Trophoblast cell (in vitro differentiated cells and primary cell): ENCODE results near the gene ZNF469.

Experiments used
- DNase-seq, 2 donors: peaks; one replicate each; pipeline ENCODE4 v3.0.0-alpha.2; 2016
- H2AFZ ChIP-seq: 2 replicates; pipeline ENCODE4 v1.6.1; 2013; ENCODE audit warnings: low read length, moderate library complexity, mild to moderate bottlenecking; ENCODE audit not compliant: insufficient read depth, poor library complexity
- H2AK5ac ChIP-seq: 2 replicates; pipeline ENCODE4 v1.6.1; 2013; ENCODE audit warnings: mild to moderate bottlenecking, low read length
- H2BK120ac ChIP-seq: 2 replicates; pipeline ENCODE4 v1.6.1; 2013; ENCODE audit warnings: low read length, mild to moderate bottlenecking, moderate library complexity; ENCODE audit not compliant: insufficient read depth, poor library complexity
- H2BK12ac ChIP-seq: 2 replicates; pipeline ENCODE4 v1.6.1; 2013; ENCODE audit warnings: mild to moderate bottlenecking, low read length, moderate library complexity
- H2BK5ac ChIP-seq: 2 replicates; pipeline ENCODE4 v1.6.1; 2013; ENCODE audit warnings: low read length, low read depth, moderate library complexity, mild to moderate bottlenecking; ENCODE audit not compliant: poor library complexity
- H3K14ac ChIP-seq: 2 replicates; pipeline ENCODE4 v1.6.1; 2013; ENCODE audit warnings: mild to moderate bottlenecking, low read length
- H3K18ac ChIP-seq: 2 replicates; pipeline ENCODE4 v1.6.1; 2013; ENCODE audit warnings: mild to moderate bottlenecking, low read length
- H3K23ac ChIP-seq: 2 replicates; pipeline ENCODE4 v1.6.1; 2013; ENCODE audit warnings: low read length
- H3K27ac ChIP-seq: 2 replicates; pipeline ENCODE4 v1.5.1; 2013; ENCODE audit warnings: low read depth, mild to moderate bottlenecking, inconsistent platforms, low read length, moderate library complexity
- H3K27me3 ChIP-seq: 2 replicates; pipeline ENCODE4 v1.6.1; 2013; ENCODE audit warnings: inconsistent platforms, mild to moderate bottlenecking, low read length, moderate library complexity; ENCODE audit not compliant: insufficient read depth
- H3K36me3 ChIP-seq, 2 experiments: 1 replicate in 1 of 2; 2 replicates in 1 of 2; pipeline ENCODE4 v1.6.1; 2013; ENCODE audit warnings: low read length in 2 of 2, mild to moderate bottlenecking in 2 of 2, moderate library complexity in 1 of 2; ENCODE audit not compliant: insufficient read depth in 2 of 2, control insufficient read depth in 1 of 2
- H3K4ac ChIP-seq: 2 replicates; pipeline ENCODE4 v1.6.1; 2013; ENCODE audit warnings: low read depth, mild to moderate bottlenecking, low read length, moderate library complexity
- H3K4me1 ChIP-seq, 2 experiments: 1 replicate in 1 of 2; 2 replicates in 1 of 2; pipeline ENCODE4 v1.6.1; 2013; ENCODE audit warnings: low read length in 2 of 2, mild to moderate bottlenecking in 2 of 2, moderate library complexity in 1 of 2; ENCODE audit not compliant: insufficient read depth in 2 of 2, control insufficient read depth in 1 of 2
- H3K4me2 ChIP-seq: 2 replicates; pipeline ENCODE4 v1.6.1; 2013; ENCODE audit warnings: inconsistent platforms, mild to moderate bottlenecking, low read length, moderate library complexity
- H3K4me3 ChIP-seq: 2 replicates; pipeline ENCODE4 v1.5.1; 2013; ENCODE audit warnings: mild to moderate bottlenecking, low read depth, low read length, inconsistent platforms
- H3K79me1 ChIP-seq: one replicate; pipeline ENCODE4 v1.6.1; 2013; ENCODE audit warnings: low read length
- H3K79me2 ChIP-seq: 2 replicates; pipeline ENCODE4 v1.6.1; 2013; ENCODE audit warnings: low read length, mild to moderate bottlenecking; ENCODE audit not compliant: control insufficient read depth, insufficient read depth, poor library complexity
- H3K9ac ChIP-seq: 2 replicates; pipeline ENCODE4 v1.6.1; 2013; ENCODE audit warnings: mild to moderate bottlenecking, low read length
- H3K9me3 ChIP-seq: 2 replicates; pipeline ENCODE4 v1.6.1; 2013; ENCODE audit warnings: low read depth, mild to moderate bottlenecking, control low read depth, inconsistent platforms, low read length; ENCODE audit not compliant: insufficient read depth
- H4K12ac ChIP-seq: 2 replicates; pipeline ENCODE4 v1.6.1; 2013; ENCODE audit warnings: low read depth, mild to moderate bottlenecking, low read length, moderate library complexity
- H4K8ac ChIP-seq: 2 replicates; pipeline ENCODE4 v1.6.1; 2013; ENCODE audit warnings: low read depth, mild to moderate bottlenecking, low read length, moderate library complexity
- H4K91ac ChIP-seq: one replicate; pipeline ENCODE4 v1.6.1; 2013; ENCODE audit warnings: low read depth, mild to moderate bottlenecking, low read length, moderate library complexity
- WGBS: extraction: QIAGEN DNeasy Blood & Tissue Kit; methylation state at CpG from one replicate; pipeline ENCODE4 v1.1.7; 2013; ENCODE audit warnings: missing lambda C conversion rate; ENCODE audit not compliant: insufficient read length, insufficient coverage; ENCODE audit errors: extremely low coverage; 5-methylcytosine and 5-hydroxymethylcytosine counted together

The ZNF469 gene

DNA sequence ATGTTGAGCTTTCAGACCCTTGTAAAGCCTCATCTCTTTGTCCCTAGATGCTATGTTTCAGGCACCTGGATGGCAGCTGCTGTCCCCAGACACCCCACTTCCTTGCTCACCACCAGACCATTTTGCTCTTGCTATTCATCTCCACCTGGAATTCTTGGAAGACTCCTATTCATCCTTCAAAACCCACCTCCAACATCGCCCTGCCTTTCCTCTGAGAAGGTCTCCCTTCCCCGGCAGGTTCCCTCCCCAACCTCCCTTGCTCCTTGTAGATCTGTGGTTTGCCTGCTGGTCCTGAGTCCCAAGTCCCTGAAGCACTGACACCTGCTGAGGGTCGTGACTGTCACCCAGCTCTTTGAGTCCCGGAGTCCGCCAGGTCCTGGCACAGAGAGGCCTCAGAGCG, 9.9 kb downstream of the ZNF469 start:
- no CpG with 5 or more reads among the region's 6 CpGs for WGBS
- Histone ChIP-seq H3K79me2 (no peaks in the 10 kb centered on the region), H3K27ac (no peak overlapping the region)

GRCh38 chr16:88393034-88393433, 10.3 kb downstream of the ZNF469 start:
- H2BK12ac ChIP-seq = no peak overlapping the region
- no peaks in the 10 kb centered on the region for H3K27me3 ChIP-seq
- H3K79me1 ChIP-seq = no peaks in the 10 kb centered on the region
- no peak overlapping the region for H4K12ac ChIP-seq
- peaks cover 5% of the 10 kb centered on the region for H3K9me3 ChIP-seq
- no peak overlapping the region for H4K8ac ChIP-seq
- no peak overlapping the region for H2AFZ ChIP-seq
- no peak for DNase-seq
- no peak overlapping the region for H3K14ac ChIP-seq
- no peaks in the 10 kb centered on the region for H3K79me2 ChIP-seq
- WGBS = no CpG with 5 or more reads among the region's 24 CpGs
- no peaks in the 10 kb centered on the region for H3K4me1 ChIP-seq
- H4K91ac ChIP-seq = no peak overlapping the region
- H3K4me2 ChIP-seq = no peak overlapping the region
- no peak overlapping the region for H2BK5ac ChIP-seq
- H3K9ac ChIP-seq = no peak overlapping the region
- H2AK5ac ChIP-seq = no peak overlapping the region
- H3K4me3 ChIP-seq = no peak overlapping the region
- H3K36me3 ChIP-seq = no peaks in the 10 kb centered on the region
- no peak overlapping the region for H3K18ac ChIP-seq
- H3K27ac ChIP-seq = no peak overlapping the region
- H2BK120ac ChIP-seq = no peak overlapping the region
- H3K4ac ChIP-seq = no peak overlapping the region
- no peak overlapping the region for H3K23ac ChIP-seq

More for the DNA sequence above, 9.9 kb downstream of the ZNF469 start:
- Histone ChIP-seq H4K8ac (no peak overlapping the region), H3K4ac (no peak overlapping the region), H4K12ac (no peak overlapping the region), H3K27me3 (no peaks in the 10 kb centered on the region), H3K4me2 (no peak overlapping the region), H2AFZ (no peak overlapping the region), H3K79me1 (no peaks in the 10 kb centered on the region), H2AK5ac (no peak overlapping the region), H3K9me3 (peaks cover 4% of the 10 kb centered on the region), H3K18ac (no peak overlapping the region), H3K23ac (no peak overlapping the region), H3K4me1 (no peaks in the 10 kb centered on the region), H3K4me3 (no peak overlapping the region), H3K9ac (no peak overlapping the region), H3K14ac (no peak overlapping the region), H3K36me3 (no peaks in the 10 kb centered on the region), H2BK12ac (no peak overlapping the region), H2BK5ac (no peak overlapping the region), H2BK120ac (no peak overlapping the region), H4K91ac (no peak overlapping the region)
- DNase-seq = no peak

DNA sequence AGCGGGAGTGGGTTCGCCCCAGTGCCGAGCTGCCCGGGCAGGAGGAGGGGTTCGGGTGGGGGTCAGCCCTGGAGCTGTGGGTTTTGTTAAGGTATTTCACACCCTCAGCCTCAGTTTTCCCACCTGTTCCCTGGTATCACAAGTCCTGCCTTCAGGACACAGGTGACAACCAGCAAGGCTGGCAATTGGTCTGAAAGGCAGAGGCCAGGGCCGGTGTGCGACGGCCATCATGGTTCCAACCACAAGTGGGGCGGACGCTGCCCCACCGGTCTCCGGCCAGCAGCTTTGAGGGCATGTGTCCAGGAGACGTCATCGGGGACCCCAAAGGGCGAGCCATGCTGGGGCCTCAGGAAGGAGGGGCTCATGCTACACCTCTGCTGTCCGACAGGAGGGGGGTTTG, 10.8 kb downstream of the ZNF469 start:
- no peak for DNase-seq
- Histone ChIP-seq H3K23ac (no peak overlapping the region), H4K8ac (no peak overlapping the region), H3K14ac (no peak overlapping the region), H2AFZ (no peak overlapping the region), H3K27ac (no peak overlapping the region), H2BK120ac (no peak overlapping the region), H3K4me2 (no peak overlapping the region), H3K27me3 (no peaks in the 10 kb centered on the region), H3K9ac (no peak overlapping the region), H4K91ac (no peak overlapping the region), H2BK5ac (no peak overlapping the region), H3K79me2 (no peaks in the 10 kb centered on the region), H2AK5ac (no peak overlapping the region), H3K9me3 (peaks cover 7% of the 10 kb centered on the region), H4K12ac (no peak overlapping the region), H3K18ac (no peak overlapping the region), H2BK12ac (no peak overlapping the region), H3K36me3 (no peaks in the 10 kb centered on the region), H3K4me3 (no peak overlapping the region), H3K4ac (no peak overlapping the region), H3K4me1 (no peaks in the 10 kb centered on the region), H3K79me1 (no peaks in the 10 kb centered on the region)
- WGBS = no CpG with 5 or more reads among the region's 16 CpGs

DNA sequence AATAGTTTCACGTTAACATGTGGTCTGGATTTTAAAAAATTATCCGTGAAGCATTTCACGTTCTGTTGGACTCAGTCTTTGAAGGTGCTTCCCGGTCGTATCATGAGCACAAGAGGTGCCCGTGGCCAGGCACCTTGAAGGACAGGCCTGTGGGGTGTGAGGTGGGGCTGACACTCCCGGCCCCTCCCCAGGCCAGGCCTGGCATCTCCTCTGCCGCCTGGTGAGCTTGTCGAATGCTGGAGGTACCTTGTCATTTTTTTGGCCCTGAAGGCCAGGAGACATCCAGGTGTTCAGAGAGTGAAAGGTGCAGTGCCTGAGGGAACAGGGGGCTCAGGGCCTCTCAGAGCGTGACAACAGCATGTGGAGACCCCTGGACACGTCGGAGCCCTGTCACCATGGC, 11.7 kb downstream of the ZNF469 start:
- DNase-seq = no peak
- Histone ChIP-seq H3K4me2 (no peak overlapping the region), H3K9ac (no peak overlapping the region), H4K91ac (no peak overlapping the region), H3K4ac (no peak overlapping the region), H2AK5ac (no peak overlapping the region), H3K36me3 (no peaks in the 10 kb centered on the region), H3K4me3 (no peak overlapping the region), H3K9me3 (peaks cover 6% of the 10 kb centered on the region), H2AFZ (no peak overlapping the region), H3K27me3 (no peaks in the 10 kb centered on the region), H3K14ac (no peak overlapping the region), H3K79me2 (no peaks in the 10 kb centered on the region), H2BK12ac (no peak overlapping the region), H4K8ac (no peak overlapping the region), H2BK5ac (no peak overlapping the region), H3K79me1 (no peaks in the 10 kb centered on the region), H3K4me1 (no peaks in the 10 kb centered on the region), H3K18ac (no peak overlapping the region), H3K23ac (no peak overlapping the region), H3K27ac (no peak overlapping the region), H4K12ac (no peak overlapping the region), H2BK120ac (no peak overlapping the region)
- no CpG with 5 or more reads among the region's 12 CpGs for WGBS
